K562 (cell line): ENCODE results near the gene NR1I3. TPM values are rescaled to one million over a fixed set of nuclear protein-coding genes. Genes with fewer than 3 reads are reported as not detected.

Experiments used
- ATAC-seq: fragments of 200-7000 bp; cut with Tn5 transposase; 3 replicates; pipeline ENCODE4 v1.9.1; 2020; ENCODE audit warnings: moderate library complexity
- BruUV-seq: library from RNA; stranded (reverse); fragments of 400-500 nt; replicated peaks from 2 replicates; lab custom pipeline; 2021; lab: Mats Ljungman, UMichigan
- CTCF ChIA-PET: fragments of 300-600 bp; formaldehyde crosslinking; extraction: SDS; loops from one replicate; lab custom pipeline; 2021; ENCODE audit warnings: low intra/inter-chr PET ratio; lab: Yijun Ruan, JAX
- POLR2A ChIA-PET: fragments of 300-600, 350-650 bp; sonication (Branson Sonifier 250); formaldehyde crosslinking; extraction: SDS; loops from one replicate; lab custom pipeline; 2021; ENCODE audit warnings: antibody characterized with exemption, inconsistent platforms; lab: Yijun Ruan, JAX
- DNase-seq, 4 experiments: peaks; one replicate each; pipeline versions ENCODE4 v3.0.0 to v3.0.0-alpha.2; 2011 to 2018; ENCODE audit warnings: low spot score in 3 of 4, mixed read lengths in 3 of 4; ENCODE audit errors: extremely low read depth in 1 of 4
- FAIRE-seq: peaks from 2 replicates; lab custom pipeline; 2011; peaks lifted over from hg19 to GRCh38; lab: Jason Lieb, UNC
- H2AFZ ChIP-seq: 2 replicates; pipeline ENCODE4 v1.6.0; 2011; ENCODE audit warnings: low read depth, low read length, control low read depth, inconsistent platforms
- H3K27ac ChIP-seq: fragments of 200-600 bp; 3 replicates; pipeline ENCODE4 v1.8.0; 2011; ENCODE audit warnings: low read depth, mild to moderate bottlenecking, control low read depth, inconsistent platforms, low read length, moderate library complexity, mixed read lengths; ENCODE audit errors: extremely low read depth
- H3K27me3 ChIP-seq, 2 experiments: fragments of 300-600 bp in 1 of 2; 2 replicates in 1 of 2; 3 replicates in 1 of 2; pipeline versions ENCODE4 v1.6.0 to v1.8.0; 2011; ENCODE audit warnings: inconsistent platforms in 2 of 2, low read length in 2 of 2, mild to moderate bottlenecking in 1 of 2, mixed read lengths in 1 of 2, moderate library complexity in 1 of 2; ENCODE audit not compliant: control insufficient read depth in 2 of 2, insufficient read depth in 2 of 2
- H3K36me3 ChIP-seq: fragments of 300-600 bp; 3 replicates; pipeline ENCODE4 v1.8.0; 2011; ENCODE audit warnings: mild to moderate bottlenecking, low read length, inconsistent platforms; ENCODE audit not compliant: control insufficient read depth, insufficient read depth
- H3K4me1 ChIP-seq, 2 experiments: fragments of 200-600 bp in 1 of 2; replicated peaks in 1 of 2; 2 replicates in 1 of 2; 3 replicates in 1 of 2; pipeline versions ENCODE4 v1.5.1 to v1.8.0; 2011; ENCODE audit warnings: inconsistent platforms in 2 of 2, low read length in 2 of 2, mild to moderate bottlenecking in 1 of 2, mixed read lengths in 1 of 2, moderate library complexity in 1 of 2; ENCODE audit not compliant: control insufficient read depth in 2 of 2, insufficient read depth in 2 of 2
- H3K4me2 ChIP-seq: 2 replicates; pipeline ENCODE4 v1.6.1; 2011; ENCODE audit warnings: low read length, control low read depth, inconsistent platforms, mixed read lengths; ENCODE audit not compliant: insufficient read depth
- H3K4me3 ChIP-seq: fragments of 200-600 bp; sonication (generic), shearing (Covaris generic); 2 replicates; pipeline ENCODE4 v1.5.1; 2016; ENCODE audit warnings: control low read depth, inconsistent platforms
- H3K79me2 ChIP-seq: fragments of 200-600 bp; 3 replicates; pipeline ENCODE4 v1.8.0; 2011; ENCODE audit warnings: low read length, inconsistent platforms; ENCODE audit not compliant: control insufficient read depth, insufficient read depth
- H3K9ac ChIP-seq, 2 experiments: 2 replicates each; pipeline versions ENCODE4 v1.6.0 to v1.6.1; 2011; ENCODE audit warnings: low read depth in 2 of 2, low read length in 2 of 2, control low read depth in 1 of 2, inconsistent platforms in 1 of 2, mild to moderate bottlenecking in 1 of 2, mixed read lengths in 1 of 2; ENCODE audit not compliant: insufficient read depth in 1 of 2
- H3K9me1 ChIP-seq: one replicate; pipeline ENCODE4 v1.6.0; 2011; ENCODE audit warnings: inconsistent platforms, mild to moderate bottlenecking, low read length, moderate library complexity; ENCODE audit not compliant: control insufficient read depth, insufficient read depth
- H3K9me3 ChIP-seq: replicated peaks from 2 replicates; pipeline ENCODE4 v1.5.1; 2011; ENCODE audit warnings: low read depth, low read length, inconsistent platforms; ENCODE audit not compliant: control insufficient read depth, insufficient read depth
- H4K20me1 ChIP-seq: replicated peaks from 2 replicates; pipeline ENCODE4 v1.6.1; 2011; ENCODE audit warnings: low read length, inconsistent platforms, mixed read lengths; ENCODE audit not compliant: control insufficient read depth, insufficient read depth
- NBN ChIP-seq: fragments of 450-650 bp; IDR thresholded peaks from 2 replicates; pipeline ENCODE4 v1.6.1; 2016; ENCODE audit warnings: low read depth, mild to moderate bottlenecking
- ZNF740 ChIP-seq, 3 experiments: fragments of 200-800 bp in 1 of 3; sonication (Bioruptor generic) in 1 of 3; sonication (generic) in 1 of 3; formaldehyde crosslinking in 1 of 3; IDR thresholded peaks; 2 replicates each; pipeline versions ENCODE4 v1.6.1 to v1.8.0; 2016 to 2022; ENCODE audit warnings: mild to moderate bottlenecking in 2 of 3, missing compliant biosample characterization in 2 of 3, missing genetic modification characterization in 2 of 3, missing genetic modification reagents in 1 of 3
- WGBS: fragments of 100-300 bp; shearing (Covaris generic); methylation state at CpG from one replicate; pipeline ENCODE4 v1.1.6; 2016; ENCODE audit warnings: low coverage, mixed read lengths; ENCODE audit not compliant: insufficient coverage; ENCODE audit errors: missing lambda C conversion rate; 5-methylcytosine and 5-hydroxymethylcytosine counted together
- in situ Hi-C: fragments of 300-500 bp; cut with MboI; formaldehyde crosslinking; loops from 4 replicates; pipeline ENCODE4 v1.15.0; 2018; ENCODE audit warnings: inconsistent platforms, mixed read lengths
- intact Hi-C: fragments of 100-400 bp; cut with micrococcal nuclease; formaldehyde crosslinking; loops from 2 replicates; pipeline ENCODE4 v1.14.2; 2022
- polyA plus RNA-seq, 8 experiments: library from polyadenylated mRNA; depleted of rRNA in 4 of 8; stranded (reverse) in 5 of 8; unstranded in 3 of 8; fragments of >200 nt; fragmentation: Nextera tagmentation in 2 of 8; fragmentation: Illumina TruSeq in 1 of 8; extraction: Ambion mirVana in 2 of 8; extraction: Trizol in 1 of 8; gene quantifications; 2 replicates each; pipeline versions ENCODE4 v1.2.1 to v1.2.3, GENCODE V29; 2011 to 2014; ENCODE audit warnings: inconsistent platforms in 1 of 8, missing spikeins in 1 of 8
- total RNA-seq, 7 experiments: library from RNA; depleted of rRNA in 6 of 7; stranded (reverse); fragments of >200 nt in 6 of 7; fragmentation: Illumina TruSeq in 2 of 7; extraction: Trizol in 2 of 7; gene quantifications; 2 replicates each; pipeline versions ENCODE4 v1.2.1 to v1.2.3, GENCODE V29; 2011 to 2021; ENCODE audit warnings: low replicate concordance in 1 of 7
- TF ChIP-seq, protein P1 (sequence below): fragments of 250-450 bp; sonication (Bioruptor Pico); IDR thresholded peaks from 2 replicates; pipeline ENCODE4 v1.5.0; 2020; ENCODE audit warnings: mild to moderate bottlenecking, borderline replicate concordance

NR1I3 gene
- total and polyA plus RNA-seq, 9 of the 15 experiments (the other 6 are each of a cell fraction or from before 2014, with no cell fraction given), result 0.11 TPM; not detected in 8

DNA sequence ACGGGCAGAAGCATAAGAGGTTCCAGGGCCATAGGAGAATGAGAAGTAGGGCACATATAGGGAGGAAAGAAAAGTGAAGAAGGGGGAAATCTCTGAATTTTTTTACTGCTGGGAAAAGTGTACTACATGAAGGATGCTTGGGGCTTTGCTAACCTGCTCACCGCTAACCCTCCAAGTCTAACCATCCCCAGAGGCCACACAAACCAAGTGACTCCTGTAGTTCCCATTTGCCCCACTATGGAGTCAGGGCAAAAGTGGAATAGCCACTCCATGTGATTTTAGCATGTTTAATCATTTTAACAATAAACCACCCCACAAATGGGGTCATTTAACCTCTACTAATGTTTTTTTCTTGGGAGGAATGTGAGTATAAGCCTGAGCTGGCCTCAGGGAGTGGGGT lies 47.1 kb upstream of the NR1I3 start:
- in situ Hi-C loops (no loop called here), intact Hi-C loops (no loop called here)
- Histone ChIP-seq H2AFZ (no peak overlapping the region), H3K9me3 (no peaks in the 10 kb centered on the region), H3K79me2 (no peaks in the 10 kb centered on the region), H3K9me1 (no peaks in the 10 kb centered on the region), H3K9ac (no peak overlapping the region), H3K4me1 (no peaks in the 10 kb centered on the region; a peak in 1 of 5 replicates), H3K27ac (no peak overlapping the region), H3K27me3 (peaks cover 10 to 12% of the 10 kb centered on the region in 2 experiments), H3K36me3 (no peaks in the 10 kb centered on the region), H3K4me2 (no peak overlapping the region), H4K20me1 (no peaks in the 10 kb centered on the region), H3K4me3 (no peak overlapping the region)
- ChIA-PET POLR2A (interaction anchor here (0.6 to 0.9 kb wide), 5 partner anchors 10 to 247 kb away, joined by 3 read pairs; no protein-coding TSS in a partner anchor), CTCF (no interaction called here)
- WGBS, result 21% methylated on average over 2 of the region's 2 CpGs
- ATAC-seq, result peak; percentile 65
- no TSS peak for BruUV-seq
- FAIRE-seq, result no peak
- DNase-seq, result no peak
- TF ChIP-seq NBN (no peak), ZNF740 (CRISPR knock-in tag; IDR thresholded peaks at IDR 0.05) (no peak), ZNF740 (tag; IDR thresholded peaks at IDR 0.05) (no peak)
- TF ChIP-seq, protein P1, sequence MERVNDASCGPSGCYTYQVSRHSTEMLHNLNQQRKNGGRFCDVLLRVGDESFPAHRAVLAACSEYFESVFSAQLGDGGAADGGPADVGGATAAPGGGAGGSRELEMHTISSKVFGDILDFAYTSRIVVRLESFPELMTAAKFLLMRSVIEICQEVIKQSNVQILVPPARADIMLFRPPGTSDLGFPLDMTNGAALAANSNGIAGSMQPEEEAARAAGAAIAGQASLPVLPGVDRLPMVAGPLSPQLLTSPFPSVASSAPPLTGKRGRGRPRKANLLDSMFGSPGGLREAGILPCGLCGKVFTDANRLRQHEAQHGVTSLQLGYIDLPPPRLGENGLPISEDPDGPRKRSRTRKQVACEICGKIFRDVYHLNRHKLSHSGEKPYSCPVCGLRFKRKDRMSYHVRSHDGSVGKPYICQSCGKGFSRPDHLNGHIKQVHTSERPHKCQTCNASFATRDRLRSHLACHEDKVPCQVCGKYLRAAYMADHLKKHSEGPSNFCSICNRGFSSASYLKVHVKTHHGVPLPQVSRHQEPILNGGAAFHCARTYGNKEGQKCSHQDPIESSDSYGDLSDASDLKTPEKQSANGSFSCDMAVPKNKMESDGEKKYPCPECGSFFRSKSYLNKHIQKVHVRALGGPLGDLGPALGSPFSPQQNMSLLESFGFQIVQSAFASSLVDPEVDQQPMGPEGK (CRISPR knock-in tag), result no peak
